H1 (cell line): ENCODE data around the gene ZNF609. TPM values are rescaled to one million over a fixed set of nuclear protein-coding genes. Genes with fewer than 3 reads are reported as not detected.
A peak's percentile ranks its signal among the peaks of the same experiment; 100 is the strongest.

Experiments
- CTCF ChIA-PET: fragments of 300-600 bp; sonication (Branson Sonifier 250); formaldehyde crosslinking; loops from one replicate; lab custom pipeline; 2021; ENCODE audit not compliant: partially characterized antibody; lab: Charles Lee
- POLR2A ChIA-PET: fragments of 300-600 bp; sonication (Branson Sonifier 250); formaldehyde crosslinking; loops from one replicate; lab custom pipeline; 2021; ENCODE audit warnings: inconsistent platforms; ENCODE audit not compliant: partially characterized antibody; lab: Charles Lee
- DNase-seq, 2 experiments: peaks; one replicate each; pipeline versions ENCODE4 v3.0.0 to v3.0.0-alpha.2; 2010 to 2022; ENCODE audit warnings: low spot score in 2 of 2, low read depth in 1 of 2, mixed read lengths in 1 of 2
- FAIRE-seq: peaks from 2 replicates; lab custom pipeline; 2011; peaks lifted over from hg19 to GRCh38; lab: Jason Lieb, UNC
- H2AFZ ChIP-seq: 2 replicates; pipeline ENCODE4 v1.8.1; 2012; ENCODE audit warnings: low read length, inconsistent platforms
- H2AK5ac ChIP-seq: 2 replicates; pipeline ENCODE4 v1.6.1; 2013; ENCODE audit warnings: low read depth, low read length
- H2BK120ac ChIP-seq: replicated peaks from 2 replicates; pipeline ENCODE3; 2013; ENCODE audit warnings: low read depth, low read length, inconsistent platforms
- H2BK12ac ChIP-seq: 2 replicates; pipeline ENCODE4 v1.6.1; 2013; ENCODE audit warnings: low read depth, low read length
- H2BK15ac ChIP-seq: 2 replicates; pipeline ENCODE4 v1.6.1; 2013; ENCODE audit warnings: low read length
- H2BK20ac ChIP-seq: 2 replicates; pipeline ENCODE4 v1.6.1; 2013; ENCODE audit warnings: low read length
- H2BK5ac ChIP-seq: 2 replicates; pipeline ENCODE4 v1.6.1; 2013; ENCODE audit warnings: low read depth, low read length
- H3K14ac ChIP-seq: 2 replicates; pipeline ENCODE4 v1.6.1; 2013; ENCODE audit warnings: inconsistent platforms; ENCODE audit not compliant: insufficient read length
- H3K18ac ChIP-seq: 2 replicates; pipeline ENCODE4 v1.6.1; 2013; ENCODE audit warnings: low read length; ENCODE audit errors: extremely low read depth
- H3K23ac ChIP-seq: 2 replicates; pipeline ENCODE4 v1.6.1; 2013; ENCODE audit warnings: inconsistent platforms; ENCODE audit not compliant: insufficient read length
- H3K23me2 ChIP-seq: 2 replicates; pipeline ENCODE4 v1.6.1; 2013; ENCODE audit warnings: low read depth, low read length
- H3K27ac ChIP-seq: 2 replicates; pipeline ENCODE4 v1.6.1; 2011; ENCODE audit warnings: low read depth, low read length, inconsistent platforms
- H3K27me3 ChIP-seq, 4 experiments: replicated peaks in 1 of 4; 1 replicate in 1 of 4; 2 replicates in 3 of 4; pipeline versions ENCODE4 v1.6.1 to v1.8.1; 2011 to 2013; ENCODE audit warnings: low read length in 3 of 4, mild to moderate bottlenecking in 3 of 4, inconsistent platforms in 2 of 4, mixed read lengths in 2 of 4, moderate library complexity in 1 of 4; ENCODE audit not compliant: control insufficient read depth in 3 of 4, insufficient read depth in 3 of 4; ENCODE audit errors: extremely low read depth in 1 of 4
- H3K36me3 ChIP-seq, 4 experiments: 2 replicates each; pipeline versions ENCODE4 v1.6.1 to v1.8.1; 2011 to 2013; ENCODE audit warnings: mild to moderate bottlenecking in 4 of 4, low read length in 3 of 4, moderate library complexity in 2 of 4, control low read depth in 1 of 4, inconsistent platforms in 1 of 4; ENCODE audit not compliant: insufficient read depth in 4 of 4, control insufficient read depth in 2 of 4
- H3K4ac ChIP-seq: replicated peaks from 2 replicates; pipeline ENCODE3; 2013; ENCODE audit warnings: low read length, low read depth, mixed read lengths, inconsistent platforms; ENCODE audit not compliant: insufficient read length
- H3K4me1 ChIP-seq, 4 experiments: replicated peaks in 1 of 4; 1 replicate in 1 of 4; 2 replicates in 3 of 4; pipeline versions ENCODE4 v1.6.1 to v1.8.1; 2011 to 2013; ENCODE audit warnings: low read length in 3 of 4, inconsistent platforms in 2 of 4, mixed read lengths in 1 of 4; ENCODE audit not compliant: insufficient read depth in 4 of 4, control insufficient read depth in 3 of 4
- H3K4me2 ChIP-seq, 2 experiments: 2 replicates each; pipeline versions ENCODE4 v1.6.1 to v1.8.1; 2011 to 2013; ENCODE audit warnings: low read depth in 2 of 2, low read length in 2 of 2, control low read depth in 1 of 2, inconsistent platforms in 1 of 2, mild to moderate bottlenecking in 1 of 2; ENCODE audit not compliant: insufficient read depth in 1 of 2
- H3K4me3 ChIP-seq, 4 experiments: fragments of 200-600, 300-600 bp in 1 of 4; sonication (generic), shearing (Covaris generic), sonication (Bioruptor Twin) in 1 of 4; 2 replicates each; pipeline versions ENCODE4 v1.5.1 to v1.8.1; 2011 to 2016; ENCODE audit warnings: low read length in 4 of 4, low read depth in 3 of 4, control low read depth in 2 of 4, inconsistent platforms in 2 of 4, mild to moderate bottlenecking in 2 of 4, mixed read lengths in 1 of 4, moderate library complexity in 1 of 4; ENCODE audit not compliant: insufficient read depth in 2 of 4; ENCODE audit errors: extremely low read depth in 1 of 4
- H3K56ac ChIP-seq: replicated peaks from 2 replicates; pipeline ENCODE3; 2013; ENCODE audit warnings: low read depth, mild to moderate bottlenecking, mixed read lengths, low read length, inconsistent platforms; ENCODE audit not compliant: insufficient read length
- H3K79me1 ChIP-seq: 2 replicates; pipeline ENCODE4 v1.6.1; 2013; ENCODE audit warnings: low read depth, low read length, control low read depth
- H3K79me2 ChIP-seq, 2 experiments: 2 replicates each; pipeline versions ENCODE4 v1.6.1 to v1.8.1; 2012 to 2013; ENCODE audit warnings: low read length in 2 of 2, mild to moderate bottlenecking in 2 of 2, inconsistent platforms in 1 of 2; ENCODE audit not compliant: insufficient read depth in 2 of 2, control insufficient read depth in 1 of 2
- H3K9ac ChIP-seq, 4 experiments: replicated peaks in 1 of 4; 1 replicate in 1 of 4; 2 replicates in 3 of 4; pipeline versions ENCODE4 v1.6.1 to v1.8.1; 2011 to 2013; ENCODE audit warnings: low read depth in 3 of 4, low read length in 3 of 4, control low read depth in 2 of 4, mild to moderate bottlenecking in 2 of 4, moderate library complexity in 2 of 4, inconsistent platforms in 1 of 4; ENCODE audit errors: extremely low read depth in 1 of 4
- H3K9me3 ChIP-seq, 2 experiments: 2 replicates each; pipeline versions ENCODE4 v1.6.1 to v1.8.1; 2012 to 2013; ENCODE audit warnings: mild to moderate bottlenecking in 2 of 2, moderate library complexity in 2 of 2, control low read depth in 1 of 2, inconsistent platforms in 1 of 2, low read depth in 1 of 2, low read length in 1 of 2, mixed read lengths in 1 of 2; ENCODE audit not compliant: insufficient read depth in 2 of 2
- H4K20me1 ChIP-seq, 2 experiments: replicated peaks in 1 of 2; 2 replicates each; pipeline versions ENCODE3 to v1.8.1; 2011 to 2013; ENCODE audit warnings: inconsistent platforms in 2 of 2, low read length in 2 of 2, mild to moderate bottlenecking in 1 of 2; ENCODE audit not compliant: insufficient read depth in 2 of 2, control insufficient read depth in 1 of 2
- H4K5ac ChIP-seq: 2 replicates; pipeline ENCODE4 v1.6.1; 2013; ENCODE audit warnings: low read length, low read depth, mixed read lengths, inconsistent platforms; ENCODE audit not compliant: insufficient read length
- H4K8ac ChIP-seq: 2 replicates; pipeline ENCODE4 v1.8.0; 2013; ENCODE audit warnings: mild to moderate bottlenecking, moderate library complexity, low read length, inconsistent platforms; ENCODE audit not compliant: insufficient read depth; ENCODE audit errors: extremely low read depth
- H4K91ac ChIP-seq: replicated peaks from 2 replicates; pipeline ENCODE3; 2013; ENCODE audit warnings: low read length, mixed read lengths, inconsistent platforms; ENCODE audit not compliant: insufficient read length
- KDM4A ChIP-seq: IDR thresholded peaks from one replicate; pipeline ENCODE4 v1.7.1; 2012; ENCODE audit warnings: low read depth, mild to moderate bottlenecking, moderate library complexity, low read length, inconsistent platforms; ENCODE audit not compliant: severe bottlenecking
- SIN3A ChIP-seq, 2 experiments: IDR thresholded peaks in 1 of 2; conservative IDR thresholded peaks in 1 of 2; 2 replicates each; pipeline ENCODE4 v1.6.1; 2011 to 2012; ENCODE audit warnings: low read length in 2 of 2, improper control_type of control experiment in 1 of 2, low read depth in 1 of 2, mild to moderate bottlenecking in 1 of 2
- WGBS, 2 experiments: shearing (Covaris generic) in 1 of 2; methylation state at CpG; one replicate each; pipeline versions ENCODE4 v1.1.6 to v1.1.7; 2013 to 2015; ENCODE audit warnings: low lambda C conversion rate in 2 of 2, mixed read lengths in 2 of 2, inconsistent platforms in 1 of 2, low coverage in 1 of 2, missing lambda C conversion rate in 1 of 2; ENCODE audit not compliant: insufficient replicate concordance in 2 of 2, insufficient coverage in 1 of 2, insufficient read length in 1 of 2; ENCODE audit errors: extremely low coverage in 1 of 2, missing lambda C conversion rate in 1 of 2; 5-methylcytosine and 5-hydroxymethylcytosine counted together
- polyA plus RNA-seq, 7 experiments: library from polyadenylated mRNA; depleted of rRNA in 3 of 7; stranded (reverse) in 5 of 7; unstranded in 2 of 7; fragments of >200 nt in 5 of 7; fragments of 200-250 nt in 2 of 7; gene quantifications; 1 replicate in 5 of 7; 2 replicates in 1 of 7; 4 replicates in 1 of 7; pipeline versions ENCODE4 v1.2.1 to v1.2.3, GENCODE V29; 2011 to 2013; ENCODE audit warnings: missing spikeins in 2 of 7, mixed read lengths in 2 of 7
- total RNA-seq: library from RNA; stranded (reverse); fragmentation: NEBNext Ultra II Directional; extraction: Animal tissue kit (Norgen Biotek cat#: 25700); gene quantifications from 2 replicates; pipeline ENCODE4 v1.2.1, GENCODE V29; 2021

ZNF609 gene
- total and polyA plus RNA-seq, 2 of the 8 experiments (the other 6 are each of a cell fraction or from before 2014, with no cell fraction given): 15.5 to 47.8 TPM

DNA sequence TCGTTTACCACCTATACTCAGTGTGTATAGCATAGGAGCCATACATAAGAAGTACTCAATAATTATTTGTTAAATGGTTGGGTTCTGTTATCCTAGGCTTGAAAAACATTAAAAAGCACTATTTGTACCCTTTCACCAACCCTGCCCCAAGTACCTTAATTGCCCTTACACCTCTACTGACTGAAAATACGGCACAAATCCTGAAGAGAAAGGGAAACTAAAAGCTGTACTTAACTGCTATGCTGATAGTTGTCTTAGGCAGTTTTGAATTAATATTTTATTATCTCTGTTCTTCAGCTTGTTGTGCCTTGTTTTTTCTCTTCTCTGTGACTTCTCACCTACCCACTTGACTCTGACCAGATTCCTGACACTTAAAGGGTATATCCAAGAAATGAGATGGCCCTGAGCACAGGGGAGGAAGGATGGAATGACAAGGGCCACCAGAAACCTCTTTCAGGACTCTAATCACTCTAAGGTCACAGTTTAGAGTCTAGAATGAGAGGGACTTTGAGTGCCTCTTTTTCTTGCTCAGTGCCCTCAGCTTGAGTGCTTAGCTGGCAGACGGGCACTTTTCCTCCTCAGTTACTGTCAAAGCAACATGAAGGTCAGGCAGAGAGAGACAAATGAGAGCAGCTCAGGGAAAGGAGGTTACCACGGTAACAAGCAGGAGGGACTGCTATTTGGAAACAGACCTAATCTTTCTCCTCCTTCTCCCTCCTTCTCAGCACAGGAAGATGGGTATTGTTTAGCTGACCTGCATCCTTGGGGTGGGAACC lies 136.5 kb downstream of the ZNF609 start:
- Histone ChIP-seq H3K4me3 (no peak overlapping the region), H3K4ac (no peak overlapping the region), H4K5ac (no peak overlapping the region), H2BK20ac (no peak overlapping the region), H4K91ac (no peak overlapping the region), H2AK5ac (no peak overlapping the region), H3K27ac (no peak overlapping the region), H2BK15ac (no peak overlapping the region), H3K36me3 (no peaks in the 10 kb centered on the region), H3K79me1 (peaks cover 3% of the 10 kb centered on the region; the same call in 1 of the 2 replicates), H3K23me2 (no peaks in the 10 kb centered on the region), H3K56ac (no peak overlapping the region), H3K23ac (no peak overlapping the region), H3K27me3 (no peaks in the 10 kb centered on the region), H3K4me2 (peak overlapping the region in 1 of 2 experiments; percentile 24; a peak in 2 of 4 replicates), H3K14ac (no peak overlapping the region)
- DNase-seq: no peak
- ChIA-PET POLR2A (interaction anchor here (1.2 kb wide), 1 partner anchor 54 kb away, joined by 3 read pairs; no protein-coding TSS in a partner anchor), CTCF (interaction anchor here (0.6 to 1.0 kb wide), 5 partner anchors 41 to 262 kb away, joined by 3 to 4 read pairs (median 3); no protein-coding TSS in a partner anchor)
- no peak for TF ChIP-seq KDM4A
- TF ChIP-seq SIN3A (conservative IDR thresholded peaks at IDR 0.05 in 1 of 2, IDR thresholded peaks at IDR 0.05 in 1 of 2; ENCODE audit: low read depth in 1 of 2, low read length in 2 of 2): peak in 1 of 2 experiments; percentile 76; a peak in 2 of 4 replicates
- TF ChIP-seq, all 59 proteins: peak for 1
- Histone ChIP-seq H2AFZ (no peak overlapping the region), H3K18ac (no peak overlapping the region), H2BK5ac (no peak overlapping the region), H3K9me3 (no peaks in the 10 kb centered on the region), H4K20me1 (peaks cover 3 to 4% of the 10 kb centered on the region in 2 experiments), H3K9ac (no peak overlapping the region), H3K79me2 (peaks cover 0 to 72% of the 10 kb centered on the region in 2 experiments; a peak in 3 of 4 replicates), H2BK12ac (no peak overlapping the region), H3K4me1 (peaks cover 2 to 10% (median 5%) of the 10 kb centered on the region in 4 experiments; a peak in 5 of 7 replicates), H4K8ac (no peak overlapping the region), H2BK120ac (no peak overlapping the region)
- FAIRE-seq: peak; percentile 90
- WGBS, 2 experiments: 74% methylated on average over 4 of the region's 4 CpGs; no CpG with 5 or more reads in 1 of the 2 experiments
